ENCODE data around the gene OTOG. TPM values are rescaled to one million over a fixed set of nuclear protein-coding genes. Genes with fewer than 3 reads are reported as not detected.

OTOG gene
- total RNA-seq, 1 donor from 2014 or later: not detected

GRCh38 chr11:17560281-17561110 is 13.4 kb downstream of the OTOG start:
- Histone ChIP-seq H3K36me3 (no peaks in the 10 kb centered on the region), H3K9me3 (replicated peaks) (no peaks in the 10 kb centered on the region), H3K4me1 (peaks cover 23% of the 10 kb centered on the region), H3K4me3 (no peak overlapping the region), H3K27me3 (ENCODE audit: low read depth) (peaks cover 13% of the 10 kb centered on the region), H3K27ac (replicated peaks) (no peak overlapping the region)
- no peak for DNase-seq
- intact Hi-C loops (cut with micrococcal nuclease): no loop called here
- no peak for TF ChIP-seq CTCF (IDR thresholded peaks at IDR 0.05; ENCODE audit: borderline replicate concordance)

GRCh38 chr11:17561111-17561415 is 14.0 kb downstream of the OTOG start:
- intact Hi-C loops (cut with micrococcal nuclease): no loop called here
- no peak overlapping the region for H3K4me3 ChIP-seq
- no peak for TF ChIP-seq CTCF (IDR thresholded peaks at IDR 0.05; ENCODE audit: borderline replicate concordance)
- peaks cover 13% of the 10 kb centered on the region for H3K27me3 ChIP-seq (ENCODE audit: low read depth)
- DNase-seq: no peak
- peaks cover 23% of the 10 kb centered on the region for H3K4me1 ChIP-seq
- no peak overlapping the region for H3K27ac ChIP-seq (replicated peaks)
- H3K9me3 ChIP-seq (replicated peaks): no peaks in the 10 kb centered on the region
- no peaks in the 10 kb centered on the region for H3K36me3 ChIP-seq

GRCh38 chr11:17561526-17561925 is 14.5 kb downstream of the OTOG start:
- Histone ChIP-seq H3K4me1 (peaks cover 23% of the 10 kb centered on the region), H3K27me3 (ENCODE audit: low read depth) (peaks cover 13% of the 10 kb centered on the region), H3K4me3 (no peak overlapping the region), H3K9me3 (replicated peaks) (no peaks in the 10 kb centered on the region), H3K36me3 (no peaks in the 10 kb centered on the region), H3K27ac (replicated peaks) (no peak overlapping the region)
- DNase-seq: no peak
- no peak for TF ChIP-seq CTCF (IDR thresholded peaks at IDR 0.05; ENCODE audit: borderline replicate concordance)
- intact Hi-C loops (cut with micrococcal nuclease): no loop called here

- DNase-seq: no peak
- intact Hi-C loops (cut with micrococcal nuclease): no loop called here
- H3K4me3 ChIP-seq: no peak overlapping the region
These were observed 16.2 kb downstream of the OTOG start for GRCh38 chr11:17563231-17563646.

GRCh38 chr11:17563961-17564686 is 17.1 kb downstream of the OTOG start:
- no peak for DNase-seq
- Histone ChIP-seq H3K4me3 (no peak overlapping the region), H3K27me3 (ENCODE audit: low read depth) (no peaks in the 10 kb centered on the region), H3K4me1 (peaks cover 23% of the 10 kb centered on the region), H3K36me3 (no peaks in the 10 kb centered on the region), H3K9me3 (replicated peaks) (no peaks in the 10 kb centered on the region), H3K27ac (replicated peaks) (no peak overlapping the region)
- no peak for TF ChIP-seq CTCF (IDR thresholded peaks at IDR 0.05; ENCODE audit: borderline replicate concordance)
- intact Hi-C loops (cut with micrococcal nuclease): no loop called here

More at GRCh38 chr11:17563231-17563646, 16.2 kb downstream of the OTOG start:
- Histone ChIP-seq H3K27ac (replicated peaks) (no peak overlapping the region), H3K36me3 (no peaks in the 10 kb centered on the region), H3K4me1 (peaks cover 23% of the 10 kb centered on the region), H3K9me3 (replicated peaks) (no peaks in the 10 kb centered on the region), H3K27me3 (ENCODE audit: low read depth) (peaks cover 6% of the 10 kb centered on the region)
- no peak for TF ChIP-seq CTCF (IDR thresholded peaks at IDR 0.05; ENCODE audit: borderline replicate concordance)

Measured in left ventricle myocardium inferior (tissue), 1 donor.